Tibial nerve (tissue), 4 donors: Measurements from ENCODE around the gene HMGCL. TPM values are rescaled to one million over a fixed set of nuclear protein-coding genes. Genes with fewer than 3 reads are reported as not detected.
"Not testable (repeated sequence)": the region's sequence is repeated elsewhere in the genome, so short reads cannot be mapped to it uniquely, and the experiment has no call there.

Source experiments
- DNase-seq, 2 donors: peaks; one replicate each; pipeline ENCODE4 v3.0.0-alpha.2; 2019; ENCODE audit warnings: low spot score in 2 of 2
- H3K27ac ChIP-seq, 4 donors: fragments of 200-600 bp; sonication (generic) in 3 of 4; one replicate each; pipeline ENCODE4 v1.5.1; 2017 to 2019; ENCODE audit warnings: mild to moderate bottlenecking in 1 of 4
- H3K27me3 ChIP-seq, 2 donors: fragments of 200-600 bp; sonication (generic) in 1 of 2; one replicate each; pipeline versions ENCODE4 v1.5.1 to v1.6.0; 2017 to 2019
- H3K36me3 ChIP-seq, 3 donors: fragments of 200-600 bp; sonication (generic); one replicate each; pipeline ENCODE4 v1.5.1; 2018 to 2019
- H3K4me1 ChIP-seq, 4 donors: fragments of 200-600 bp; sonication (generic) in 3 of 4; one replicate each; pipeline ENCODE4 v1.5.1; 2017 to 2019
- H3K4me3 ChIP-seq, 4 donors: fragments of 200-600 bp; sonication (generic) in 3 of 4; one replicate each; pipeline ENCODE4 v1.5.1; 2017 to 2019; ENCODE audit warnings: mild to moderate bottlenecking in 1 of 4, moderate library complexity in 1 of 4
- H3K9me3 ChIP-seq, 4 donors: fragments of 200-600 bp; sonication (generic) in 3 of 4; one replicate each; pipeline ENCODE4 v1.5.1; 2017 to 2019
- EP300 ChIP-seq, 2 donors: sonication (generic); formaldehyde crosslinking; IDR thresholded peaks; one replicate each; pipeline ENCODE4 v1.6.1; 2017; ENCODE audit warnings: antibody characterized with exemption in 2 of 2, mild to moderate bottlenecking in 1 of 2
- POLR2A ChIP-seq, 2 donors: fragments of 450-650 bp; IDR thresholded peaks; one replicate each; pipeline ENCODE4 v1.6.1; 2017; ENCODE audit warnings: antibody characterized with exemption in 2 of 2, mild to moderate bottlenecking in 2 of 2, moderate library complexity in 2 of 2
- WGBS, 2 donors: methylation state at CpG; one replicate each; pipeline ENCODE4 v1.1.5; 2018; 5-methylcytosine and 5-hydroxymethylcytosine counted together
- total RNA-seq, 4 donors: library from RNA; depleted of rRNA; stranded (reverse); fragments of >200 nt; gene quantifications; one replicate each; pipeline ENCODE4 v1.1.0, GENCODE V29; 2016
- TF ChIP-seq, protein P1 (sequence below), 5 experiments: fragments of 200-600 bp in 3 of 5; fragments of 450-650 bp in 2 of 5; sonication (generic) in 3 of 5; IDR thresholded peaks; one replicate each; pipeline ENCODE4 v1.5.1; 2016 to 2019; ENCODE audit warnings: antibody characterized with exemption in 5 of 5, mild to moderate bottlenecking in 3 of 5, moderate library complexity in 2 of 5

Gene HMGCL
- total RNA-seq, 4 donors from 2014 or later: 38.7 to 53.3 (median 44.3) TPM

DNA sequence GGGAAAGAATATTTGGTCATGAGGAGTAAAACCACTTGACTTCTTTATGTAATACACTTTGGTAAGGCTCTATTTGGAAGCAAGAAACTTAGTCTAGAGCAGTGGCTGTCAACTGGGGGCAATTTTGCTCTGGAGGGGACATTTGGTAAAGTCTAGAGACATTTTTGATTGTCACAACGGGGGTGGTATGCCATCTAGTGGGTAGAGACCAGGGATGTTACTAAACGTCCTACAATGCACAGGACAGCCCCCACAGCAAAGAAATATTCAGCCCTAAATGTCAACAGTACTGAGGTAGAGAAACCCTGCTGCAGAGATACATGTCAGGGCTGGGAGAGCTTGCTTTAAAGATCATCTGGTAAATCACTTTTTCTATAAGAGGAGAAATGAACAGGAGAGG, 29.3 kb upstream of the HMGCL start:
- H3K9me3 ChIP-seq: no peaks in the 10 kb centered on the region
- no peak for TF ChIP-seq POLR2A (IDR thresholded peaks at IDR 0.05)
- TF ChIP-seq, protein P1, sequence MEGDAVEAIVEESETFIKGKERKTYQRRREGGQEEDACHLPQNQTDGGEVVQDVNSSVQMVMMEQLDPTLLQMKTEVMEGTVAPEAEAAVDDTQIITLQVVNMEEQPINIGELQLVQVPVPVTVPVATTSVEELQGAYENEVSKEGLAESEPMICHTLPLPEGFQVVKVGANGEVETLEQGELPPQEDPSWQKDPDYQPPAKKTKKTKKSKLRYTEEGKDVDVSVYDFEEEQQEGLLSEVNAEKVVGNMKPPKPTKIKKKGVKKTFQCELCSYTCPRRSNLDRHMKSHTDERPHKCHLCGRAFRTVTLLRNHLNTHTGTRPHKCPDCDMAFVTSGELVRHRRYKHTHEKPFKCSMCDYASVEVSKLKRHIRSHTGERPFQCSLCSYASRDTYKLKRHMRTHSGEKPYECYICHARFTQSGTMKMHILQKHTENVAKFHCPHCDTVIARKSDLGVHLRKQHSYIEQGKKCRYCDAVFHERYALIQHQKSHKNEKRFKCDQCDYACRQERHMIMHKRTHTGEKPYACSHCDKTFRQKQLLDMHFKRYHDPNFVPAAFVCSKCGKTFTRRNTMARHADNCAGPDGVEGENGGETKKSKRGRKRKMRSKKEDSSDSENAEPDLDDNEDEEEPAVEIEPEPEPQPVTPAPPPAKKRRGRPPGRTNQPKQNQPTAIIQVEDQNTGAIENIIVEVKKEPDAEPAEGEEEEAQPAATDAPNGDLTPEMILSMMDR (IDR thresholded peaks at IDR 0.05): no peak
- no peak for TF ChIP-seq EP300 (IDR thresholded peaks at IDR 0.05)
- H3K4me1 ChIP-seq: no peaks in the 10 kb centered on the region
- peaks cover 0 to 64% (median 4%) of the 10 kb centered on the region in 3 donors for H3K36me3 ChIP-seq
- no peak overlapping the region for H3K4me3 ChIP-seq
- WGBS, 2 donors: 28 to 40% methylated on average over 2 of the region's 2 CpGs
- no peak overlapping the region for H3K27ac ChIP-seq
- no peaks in the 10 kb centered on the region for H3K27me3 ChIP-seq
- no peak for DNase-seq

DNA sequence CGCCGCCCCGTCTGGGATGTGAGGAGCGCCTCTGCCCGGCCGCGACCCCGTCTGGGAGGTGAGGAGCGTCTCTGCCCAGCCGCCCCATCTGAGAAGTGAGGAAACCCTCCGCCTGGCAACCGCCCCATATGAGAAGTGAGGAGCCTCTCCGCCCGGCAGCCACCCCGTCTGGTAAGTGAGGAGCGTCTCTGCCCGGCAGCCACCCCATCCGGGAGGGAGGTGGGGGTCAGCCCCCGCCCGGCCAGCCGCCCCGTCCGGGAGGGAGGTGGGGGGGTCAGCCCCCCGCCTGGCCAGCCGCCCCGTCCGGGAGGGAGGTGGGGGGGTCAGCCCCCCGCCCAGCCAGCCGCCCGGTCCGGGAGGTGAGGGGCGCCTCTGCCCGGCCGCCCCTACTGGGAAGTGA, 27.9 kb upstream of the HMGCL start:
- not testable (repeated sequence) for H3K9me3 ChIP-seq, H3K27ac ChIP-seq, H3K27me3 ChIP-seq, DNase-seq, H3K4me3 ChIP-seq, H3K4me1 ChIP-seq
- WGBS, 2 donors: 89 to 96% methylated on average over 10 to 11 of the region's 34 CpGs
- H3K36me3 ChIP-seq: peaks cover 0 to 56% (median 9%) of the 10 kb centered on the region in 3 donors

DNA sequence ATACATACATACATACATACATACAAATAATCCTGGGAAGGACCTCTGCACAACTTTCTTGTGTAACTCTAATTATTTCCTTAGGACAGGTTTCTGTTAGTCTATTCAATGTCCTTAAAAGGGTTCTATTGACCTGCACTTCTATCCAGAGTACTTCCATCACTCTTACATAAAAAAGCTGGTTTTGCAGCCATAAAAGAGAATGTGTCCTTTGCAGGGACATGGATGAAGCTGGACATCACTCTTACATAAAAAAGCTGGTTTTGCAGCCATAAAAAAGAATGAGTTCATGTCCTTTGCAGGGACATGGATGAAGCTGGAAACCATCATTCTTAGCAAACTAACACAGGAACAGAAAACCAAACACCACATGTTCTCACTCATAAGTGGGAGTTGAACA, 26.2 kb upstream of the HMGCL start:
- not testable (repeated sequence) for H3K4me1 ChIP-seq, H3K9me3 ChIP-seq, H3K27me3 ChIP-seq, DNase-seq, H3K4me3 ChIP-seq, H3K27ac ChIP-seq
- H3K36me3 ChIP-seq: peaks cover 0 to 56% (median 15%) of the 10 kb centered on the region in 3 donors

DNA sequence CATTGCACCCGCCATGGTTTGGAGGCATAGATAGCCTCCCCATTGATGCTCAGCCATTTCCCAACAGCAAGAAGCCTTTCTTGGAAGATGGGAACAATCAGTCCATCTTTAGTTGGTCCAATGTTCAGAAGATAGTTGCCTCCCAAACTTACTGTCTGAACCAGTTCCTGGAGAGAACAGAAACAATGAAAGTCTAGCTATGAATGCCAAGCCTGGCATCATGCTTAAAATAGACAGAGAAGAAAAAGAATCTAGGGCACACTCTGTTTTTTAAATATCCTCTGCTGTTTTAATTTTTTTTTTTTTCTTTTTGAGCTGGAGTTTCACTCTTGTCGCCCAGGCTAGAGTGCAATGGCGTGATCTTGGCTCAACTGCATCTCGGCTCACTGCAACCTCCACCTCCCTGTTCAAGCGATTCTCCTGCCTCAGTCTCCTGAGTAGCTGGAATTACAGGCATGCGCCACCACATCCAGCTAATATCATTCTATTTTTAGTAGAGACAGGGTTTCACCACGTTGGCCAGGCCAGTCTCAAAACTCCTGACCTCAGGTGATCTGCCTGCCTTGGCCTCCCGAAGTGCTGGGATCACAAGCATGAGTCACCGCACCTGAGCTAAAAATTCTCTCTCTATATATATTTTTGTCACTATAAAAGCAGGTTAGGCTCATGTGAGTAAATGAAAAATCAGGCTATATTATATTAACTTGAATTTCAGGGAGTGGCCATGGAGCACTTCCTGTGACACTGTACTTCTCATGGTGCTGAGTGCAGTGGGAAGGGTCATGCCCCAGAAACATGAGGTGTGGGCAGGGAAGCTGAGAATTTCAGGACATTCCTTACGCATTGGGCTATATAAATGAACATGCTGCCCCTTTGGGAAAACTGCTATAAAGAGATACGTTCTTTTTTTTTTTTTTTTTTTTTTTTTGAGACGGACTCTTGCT, 23.7 kb upstream of the HMGCL start:
- H3K9me3 ChIP-seq: peaks cover 0 to 4% (median 0%) of the 10 kb centered on the region in 4 donors
- H3K36me3 ChIP-seq: peaks cover 0 to 62% (median 14%) of the 10 kb centered on the region in 3 donors
- TF ChIP-seq, protein P1 (IDR thresholded peaks at IDR 0.05): no peak
- TF ChIP-seq POLR2A (IDR thresholded peaks at IDR 0.05) (no peak), EP300 (IDR thresholded peaks at IDR 0.05) (no peak)
- no peak overlapping the region for H3K4me3 ChIP-seq
- no peaks in the 10 kb centered on the region for H3K27me3 ChIP-seq
- H3K4me1 ChIP-seq: no peaks in the 10 kb centered on the region
- WGBS, 2 donors: 87 to 90% methylated on average over 12 of the region's 12 CpGs
- DNase-seq: no peak
- no peak overlapping the region for H3K27ac ChIP-seq

DNA sequence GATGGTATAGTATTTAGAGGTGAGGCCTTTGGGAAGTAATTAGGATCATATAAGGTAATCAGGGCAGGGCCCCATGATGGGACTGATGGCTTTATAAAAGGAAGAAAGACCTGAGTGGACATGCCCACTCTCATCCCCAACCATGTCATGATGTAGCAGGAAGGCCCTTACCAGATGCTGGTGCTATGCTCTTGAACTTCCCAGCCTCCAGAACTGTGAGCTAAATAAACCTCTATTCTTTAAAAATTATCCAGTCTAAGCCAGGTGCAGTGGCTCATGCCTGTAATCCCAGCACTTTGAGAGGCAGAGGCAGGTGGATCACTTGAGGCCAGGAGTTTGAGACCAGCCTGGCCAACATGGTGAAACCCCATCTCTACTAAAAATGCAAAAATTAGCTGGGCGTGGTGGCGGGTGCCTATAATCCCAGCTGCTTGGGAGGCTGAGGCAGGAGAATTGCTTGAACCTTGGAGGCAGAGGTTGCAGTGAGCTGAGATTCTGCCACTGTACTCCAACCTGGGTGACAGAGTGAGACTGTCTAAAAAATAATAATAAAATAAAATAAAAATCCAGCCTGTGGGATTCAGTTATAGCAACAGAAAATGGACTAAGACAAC, 22.4 kb upstream of the HMGCL start:
- 98 to 100% methylated on average over 2 of the region's 2 CpGs for WGBS, 2 donors
- H3K27me3 ChIP-seq, H3K27ac ChIP-seq, H3K9me3 ChIP-seq, H3K4me3 ChIP-seq, H3K4me1 ChIP-seq, DNase-seq: not testable (repeated sequence)
- peaks cover 0 to 62% (median 14%) of the 10 kb centered on the region in 3 donors for H3K36me3 ChIP-seq

DNA sequence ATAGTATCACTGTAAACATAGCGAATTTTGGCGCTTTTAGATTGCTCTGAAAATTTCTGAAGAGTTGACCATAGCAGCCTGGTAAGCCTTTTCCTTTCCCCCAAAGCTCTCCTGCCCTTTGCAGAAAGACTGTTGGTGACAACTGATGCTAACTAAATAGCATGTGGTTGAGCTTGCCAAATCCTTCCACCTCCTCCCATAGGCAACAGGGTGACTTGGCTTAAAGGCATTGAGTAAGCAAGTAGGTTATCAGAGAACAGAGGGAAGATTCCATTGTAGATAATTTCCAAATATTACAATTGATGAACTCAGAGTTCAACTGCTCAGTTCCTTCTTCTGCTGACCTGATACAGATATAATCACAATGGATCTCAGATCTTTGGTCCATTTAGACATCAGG, 19.9 kb upstream of the HMGCL start:
- WGBS, 2 donors: 95 to 96% methylated on average over 2 of the region's 2 CpGs
- TF ChIP-seq POLR2A (IDR thresholded peaks at IDR 0.05): no peak
- no peak for TF ChIP-seq EP300 (IDR thresholded peaks at IDR 0.05)
- TF ChIP-seq, protein P1 (IDR thresholded peaks at IDR 0.05): no peak
- peaks cover 0 to 4% (median 0%) of the 10 kb centered on the region in 4 donors for H3K9me3 ChIP-seq
- H3K4me1 ChIP-seq: no peaks in the 10 kb centered on the region
- DNase-seq: no peak
- H3K4me3 ChIP-seq: no peak overlapping the region
- H3K36me3 ChIP-seq: peaks cover 0 to 46% (median 14%) of the 10 kb centered on the region in 3 donors
- H3K27ac ChIP-seq: no peak overlapping the region
- no peaks in the 10 kb centered on the region for H3K27me3 ChIP-seq
